H1 (cell line): ENCODE measurements around the gene TRABD2B. TPM values are rescaled to one million over a fixed set of nuclear protein-coding genes. Genes with fewer than 3 reads are reported as not detected.

Experiments used
- CTCF ChIA-PET: fragments of 300-600 bp; sonication (Branson Sonifier 250); formaldehyde crosslinking; loops from one replicate; lab custom pipeline; 2021; ENCODE audit not compliant: partially characterized antibody; lab: Charles Lee
- POLR2A ChIA-PET: fragments of 300-600 bp; sonication (Branson Sonifier 250); formaldehyde crosslinking; loops from one replicate; lab custom pipeline; 2021; ENCODE audit warnings: inconsistent platforms; ENCODE audit not compliant: partially characterized antibody; lab: Charles Lee
- DNase-seq, 2 experiments: peaks; one replicate each; pipeline versions ENCODE4 v3.0.0 to v3.0.0-alpha.2; 2010 to 2022; ENCODE audit warnings: low spot score in 2 of 2, low read depth in 1 of 2, mixed read lengths in 1 of 2
- FAIRE-seq: peaks from 2 replicates; lab custom pipeline; 2011; peaks lifted over from hg19 to GRCh38; lab: Jason Lieb, UNC
- H2AFZ ChIP-seq: 2 replicates; pipeline ENCODE4 v1.8.1; 2012; ENCODE audit warnings: low read length, inconsistent platforms
- H2AK5ac ChIP-seq: 2 replicates; pipeline ENCODE4 v1.6.1; 2013; ENCODE audit warnings: low read depth, low read length
- H2BK120ac ChIP-seq: replicated peaks from 2 replicates; pipeline ENCODE3; 2013; ENCODE audit warnings: low read depth, low read length, inconsistent platforms
- H2BK12ac ChIP-seq: 2 replicates; pipeline ENCODE4 v1.6.1; 2013; ENCODE audit warnings: low read depth, low read length
- H2BK15ac ChIP-seq: 2 replicates; pipeline ENCODE4 v1.6.1; 2013; ENCODE audit warnings: low read length
- H2BK20ac ChIP-seq: 2 replicates; pipeline ENCODE4 v1.6.1; 2013; ENCODE audit warnings: low read length
- H2BK5ac ChIP-seq: 2 replicates; pipeline ENCODE4 v1.6.1; 2013; ENCODE audit warnings: low read depth, low read length
- H3K14ac ChIP-seq: 2 replicates; pipeline ENCODE4 v1.6.1; 2013; ENCODE audit warnings: inconsistent platforms; ENCODE audit not compliant: insufficient read length
- H3K18ac ChIP-seq: 2 replicates; pipeline ENCODE4 v1.6.1; 2013; ENCODE audit warnings: low read length; ENCODE audit errors: extremely low read depth
- H3K23ac ChIP-seq: 2 replicates; pipeline ENCODE4 v1.6.1; 2013; ENCODE audit warnings: inconsistent platforms; ENCODE audit not compliant: insufficient read length
- H3K23me2 ChIP-seq: 2 replicates; pipeline ENCODE4 v1.6.1; 2013; ENCODE audit warnings: low read depth, low read length
- H3K27ac ChIP-seq: 2 replicates; pipeline ENCODE4 v1.6.1; 2011; ENCODE audit warnings: low read depth, low read length, inconsistent platforms
- H3K27me3 ChIP-seq, 4 experiments: replicated peaks in 1 of 4; 1 replicate in 1 of 4; 2 replicates in 3 of 4; pipeline versions ENCODE4 v1.6.1 to v1.8.1; 2011 to 2013; ENCODE audit warnings: low read length in 3 of 4, mild to moderate bottlenecking in 3 of 4, inconsistent platforms in 2 of 4, mixed read lengths in 2 of 4, moderate library complexity in 1 of 4; ENCODE audit not compliant: control insufficient read depth in 3 of 4, insufficient read depth in 3 of 4; ENCODE audit errors: extremely low read depth in 1 of 4
- H3K36me3 ChIP-seq, 4 experiments: 2 replicates each; pipeline versions ENCODE4 v1.6.1 to v1.8.1; 2011 to 2013; ENCODE audit warnings: mild to moderate bottlenecking in 4 of 4, low read length in 3 of 4, moderate library complexity in 2 of 4, control low read depth in 1 of 4, inconsistent platforms in 1 of 4; ENCODE audit not compliant: insufficient read depth in 4 of 4, control insufficient read depth in 2 of 4
- H3K4ac ChIP-seq: replicated peaks from 2 replicates; pipeline ENCODE3; 2013; ENCODE audit warnings: low read length, low read depth, mixed read lengths, inconsistent platforms; ENCODE audit not compliant: insufficient read length
- H3K4me1 ChIP-seq, 4 experiments: replicated peaks in 1 of 4; 1 replicate in 1 of 4; 2 replicates in 3 of 4; pipeline versions ENCODE4 v1.6.1 to v1.8.1; 2011 to 2013; ENCODE audit warnings: low read length in 3 of 4, inconsistent platforms in 2 of 4, mixed read lengths in 1 of 4; ENCODE audit not compliant: insufficient read depth in 4 of 4, control insufficient read depth in 3 of 4
- H3K4me2 ChIP-seq, 2 experiments: 2 replicates each; pipeline versions ENCODE4 v1.6.1 to v1.8.1; 2011 to 2013; ENCODE audit warnings: low read depth in 2 of 2, low read length in 2 of 2, control low read depth in 1 of 2, inconsistent platforms in 1 of 2, mild to moderate bottlenecking in 1 of 2; ENCODE audit not compliant: insufficient read depth in 1 of 2
- H3K4me3 ChIP-seq, 4 experiments: fragments of 200-600, 300-600 bp in 1 of 4; sonication (generic), shearing (Covaris generic), sonication (Bioruptor Twin) in 1 of 4; 2 replicates each; pipeline versions ENCODE4 v1.5.1 to v1.8.1; 2011 to 2016; ENCODE audit warnings: low read length in 4 of 4, low read depth in 3 of 4, control low read depth in 2 of 4, inconsistent platforms in 2 of 4, mild to moderate bottlenecking in 2 of 4, mixed read lengths in 1 of 4, moderate library complexity in 1 of 4; ENCODE audit not compliant: insufficient read depth in 2 of 4; ENCODE audit errors: extremely low read depth in 1 of 4
- H3K56ac ChIP-seq: replicated peaks from 2 replicates; pipeline ENCODE3; 2013; ENCODE audit warnings: low read depth, mild to moderate bottlenecking, mixed read lengths, low read length, inconsistent platforms; ENCODE audit not compliant: insufficient read length
- H3K79me1 ChIP-seq: 2 replicates; pipeline ENCODE4 v1.6.1; 2013; ENCODE audit warnings: low read depth, low read length, control low read depth
- H3K79me2 ChIP-seq, 2 experiments: 2 replicates each; pipeline versions ENCODE4 v1.6.1 to v1.8.1; 2012 to 2013; ENCODE audit warnings: low read length in 2 of 2, mild to moderate bottlenecking in 2 of 2, inconsistent platforms in 1 of 2; ENCODE audit not compliant: insufficient read depth in 2 of 2, control insufficient read depth in 1 of 2
- H3K9ac ChIP-seq, 4 experiments: replicated peaks in 1 of 4; 1 replicate in 1 of 4; 2 replicates in 3 of 4; pipeline versions ENCODE4 v1.6.1 to v1.8.1; 2011 to 2013; ENCODE audit warnings: low read depth in 3 of 4, low read length in 3 of 4, control low read depth in 2 of 4, mild to moderate bottlenecking in 2 of 4, moderate library complexity in 2 of 4, inconsistent platforms in 1 of 4; ENCODE audit errors: extremely low read depth in 1 of 4
- H3K9me3 ChIP-seq, 2 experiments: 2 replicates each; pipeline versions ENCODE4 v1.6.1 to v1.8.1; 2012 to 2013; ENCODE audit warnings: mild to moderate bottlenecking in 2 of 2, moderate library complexity in 2 of 2, control low read depth in 1 of 2, inconsistent platforms in 1 of 2, low read depth in 1 of 2, low read length in 1 of 2, mixed read lengths in 1 of 2; ENCODE audit not compliant: insufficient read depth in 2 of 2
- H4K20me1 ChIP-seq, 2 experiments: replicated peaks in 1 of 2; 2 replicates each; pipeline versions ENCODE3 to v1.8.1; 2011 to 2013; ENCODE audit warnings: inconsistent platforms in 2 of 2, low read length in 2 of 2, mild to moderate bottlenecking in 1 of 2; ENCODE audit not compliant: insufficient read depth in 2 of 2, control insufficient read depth in 1 of 2
- H4K5ac ChIP-seq: 2 replicates; pipeline ENCODE4 v1.6.1; 2013; ENCODE audit warnings: low read length, low read depth, mixed read lengths, inconsistent platforms; ENCODE audit not compliant: insufficient read length
- H4K8ac ChIP-seq: 2 replicates; pipeline ENCODE4 v1.8.0; 2013; ENCODE audit warnings: mild to moderate bottlenecking, moderate library complexity, low read length, inconsistent platforms; ENCODE audit not compliant: insufficient read depth; ENCODE audit errors: extremely low read depth
- H4K91ac ChIP-seq: replicated peaks from 2 replicates; pipeline ENCODE3; 2013; ENCODE audit warnings: low read length, mixed read lengths, inconsistent platforms; ENCODE audit not compliant: insufficient read length
- ASH2L ChIP-seq: fragments of 200-600, 300-600 bp; sonication (generic); IDR thresholded peaks from one replicate; pipeline ENCODE4 v1.7.1; 2017; ENCODE audit warnings: low read length
- BACH1 ChIP-seq: IDR thresholded peaks from 2 replicates; pipeline ENCODE4 v1.6.1; 2012; ENCODE audit warnings: low read length, improper control_type of control experiment
- CHD2 ChIP-seq: IDR thresholded peaks from 2 replicates; pipeline ENCODE4 v1.6.1; 2012; ENCODE audit warnings: low read length, improper control_type of control experiment
- GTF2F1 ChIP-seq: IDR thresholded peaks from 2 replicates; pipeline ENCODE4 v1.6.1; 2012; ENCODE audit warnings: low read depth, low read length, improper control_type of control experiment, borderline replicate concordance
- HDAC6 ChIP-seq: IDR thresholded peaks from one replicate; pipeline ENCODE4 v1.7.1; 2012; ENCODE audit warnings: low read depth, mild to moderate bottlenecking, inconsistent platforms, low read length, moderate library complexity
- NRF1 ChIP-seq: IDR thresholded peaks from 2 replicates; pipeline ENCODE4 v1.6.1; 2011; ENCODE audit warnings: mild to moderate bottlenecking, low read depth, low read length, improper control_type of control experiment
- PHF8 ChIP-seq: fragments of 200-600 bp; sonication (generic); conservative IDR thresholded peaks from 2 replicates; pipeline ENCODE4 v1.7.1; 2012; ENCODE audit warnings: low read depth, mild to moderate bottlenecking, inconsistent platforms, low read length, moderate library complexity
- RFX5 ChIP-seq: IDR thresholded peaks from 2 replicates; pipeline ENCODE4 v1.6.1; 2011; ENCODE audit warnings: low read depth, low read length, improper control_type of control experiment, borderline replicate concordance
- SAP30 ChIP-seq: fragments of 300-600 bp; sonication (generic); IDR thresholded peaks from 2 replicates; pipeline ENCODE4 v1.7.1; 2012; ENCODE audit warnings: low read length, moderate library complexity, mild to moderate bottlenecking, inconsistent platforms; ENCODE audit not compliant: insufficient read depth, insufficient replicate concordance
- TBP ChIP-seq: IDR thresholded peaks from 2 replicates; pipeline ENCODE4 v1.6.1; 2011; ENCODE audit warnings: low read depth, low read length, improper control_type of control experiment
- WGBS, 2 experiments: shearing (Covaris generic) in 1 of 2; methylation state at CpG; one replicate each; pipeline versions ENCODE4 v1.1.6 to v1.1.7; 2013 to 2015; ENCODE audit warnings: low lambda C conversion rate in 2 of 2, mixed read lengths in 2 of 2, inconsistent platforms in 1 of 2, low coverage in 1 of 2, missing lambda C conversion rate in 1 of 2; ENCODE audit not compliant: insufficient replicate concordance in 2 of 2, insufficient coverage in 1 of 2, insufficient read length in 1 of 2; ENCODE audit errors: extremely low coverage in 1 of 2, missing lambda C conversion rate in 1 of 2; 5-methylcytosine and 5-hydroxymethylcytosine counted together
- polyA plus RNA-seq, 7 experiments: library from polyadenylated mRNA; depleted of rRNA in 3 of 7; stranded (reverse) in 5 of 7; unstranded in 2 of 7; fragments of >200 nt in 5 of 7; fragments of 200-250 nt in 2 of 7; gene quantifications; 1 replicate in 5 of 7; 2 replicates in 1 of 7; 4 replicates in 1 of 7; pipeline versions ENCODE4 v1.2.1 to v1.2.3, GENCODE V29; 2011 to 2013; ENCODE audit warnings: missing spikeins in 2 of 7, mixed read lengths in 2 of 7
- total RNA-seq: library from RNA; stranded (reverse); fragmentation: NEBNext Ultra II Directional; extraction: Animal tissue kit (Norgen Biotek cat#: 25700); gene quantifications from 2 replicates; pipeline ENCODE4 v1.2.1, GENCODE V29; 2021

TRABD2B gene
- total and polyA plus RNA-seq, 2 of the 8 experiments (the other 6 are each of a cell fraction or from before 2014, with no cell fraction given) = 0.95 to 3.4 TPM

- no peak for DNase-seq
- Histone ChIP-seq H2AFZ (no peak overlapping the region), H3K4me3 (no peak overlapping the region), H3K9ac (no peak overlapping the region), H3K14ac (no peak overlapping the region), H3K4me2 (no peak overlapping the region), H3K9me3 (no peaks in the 10 kb centered on the region), H3K56ac (no peak overlapping the region), H4K8ac (no peak overlapping the region), H3K27me3 (no peaks in the 10 kb centered on the region), H2AK5ac (no peak overlapping the region), H3K4me1 (peaks cover 0 to 4% (median 1%) of the 10 kb centered on the region in 4 experiments; a peak in 3 of 7 replicates), H3K79me1 (no peaks in the 10 kb centered on the region), H2BK5ac (no peak overlapping the region), H3K27ac (no peak overlapping the region), H3K18ac (no peak overlapping the region), H3K79me2 (no peaks in the 10 kb centered on the region), H2BK12ac (no peak overlapping the region), H4K91ac (no peak overlapping the region), H2BK120ac (no peak overlapping the region), H4K20me1 (peaks cover 0 to 2% of the 10 kb centered on the region in 2 experiments), H3K4ac (no peak overlapping the region), H2BK15ac (no peak overlapping the region), H3K36me3 (no peaks in the 10 kb centered on the region), H2BK20ac (no peak overlapping the region), H3K23ac (no peak overlapping the region), H4K5ac (no peak overlapping the region), H3K23me2 (no peaks in the 10 kb centered on the region)
- TF ChIP-seq RFX5 (no peak), NRF1 (no peak), BACH1 (no peak), GTF2F1 (no peak), CHD2 (no peak), HDAC6 (no peak), ASH2L (no peak), SAP30 (no peak), TBP (no peak), PHF8 (no peak)
- no peak for FAIRE-seq
- ChIA-PET POLR2A (no interaction called here), CTCF (interaction anchor here (0.7 to 1.9 kb wide), 5 partner anchors 23 to 841 kb away, joined by 3 to 6 read pairs (median 4); partner anchors contain the start of gene TRABD2B)
- 87% methylated on average over 8 of the region's 8 CpGs; no CpG with 5 or more reads in 1 of the 2 experiments for WGBS, 2 experiments
These were observed 187.7 kb downstream of the TRABD2B start for GRCh38 chr1:47809301-47810084.
